ENCODE results near the gene ART3. TPM values are rescaled to one million over a fixed set of nuclear protein-coding genes. Genes with fewer than 3 reads are reported as not detected.

ART3 gene
- not detected in 5 replicates for total RNA-seq (2022; extraction: Qiagen RNA extraction; ENCODE audit: low read depth)

GRCh38 chr4:76074468-76074867 lies at the start of gene ART3:
ART3 (plus strand) TSS chr4:76074709; CDS start chr4:76075890, 1,181 bp downstream.

GRCh38 chr4:76035799-76036380 lies 38.6 kb upstream of the ART3 start, which contains the start of gene CXCL11:
CXCL11 (minus strand) TSS chr4:76036070; CDS start chr4:76035987, 83 bp downstream.

GRCh38 chr4:76148142-76148865 lies 73.8 kb downstream of the ART3 start, which contains the start of gene NUP54:
NUP54 (minus strand) TSS chr4:76148397; CDS start chr4:76148374, 23 bp downstream.

Other genes starting within 250 kb of the ART3 start
- not detected in 5 replicates for gene PPEF2, start 172.3 kb upstream of the ART3 start, total RNA-seq (2022; extraction: Qiagen RNA extraction; ENCODE audit: low read depth)
- gene NAAA, start 133.7 kb upstream of the ART3 start, total RNA-seq (2022; extraction: Qiagen RNA extraction; ENCODE audit: low read depth), result 22.3 to 26.9 TPM (median 23.9 TPM) in 5 replicates
- 14.4 to 18.2 TPM (median 16.9 TPM) in 5 replicates for gene SDAD1, start 83.8 kb upstream of the ART3 start, total RNA-seq (2022; extraction: Qiagen RNA extraction; ENCODE audit: low read depth)
- not detected in 5 replicates for gene CXCL9, start 67.2 kb upstream of the ART3 start, total RNA-seq (2022; extraction: Qiagen RNA extraction; ENCODE audit: low read depth)
- 0.14 to 0.18 TPM (median 0.17 TPM) in 4 of 5 replicates, not detected in the other for gene CXCL10, start 51.2 kb upstream of the ART3 start, total RNA-seq (2022; extraction: Qiagen RNA extraction; ENCODE audit: low read depth)
- 0.10 to 0.30 TPM (median 0.21 TPM) in 4 of 5 replicates, not detected in the other for gene CXCL11, start 38.6 kb upstream of the ART3 start, total RNA-seq (2022; extraction: Qiagen RNA extraction; ENCODE audit: low read depth)
- 28.7 to 43.7 TPM (median 30.7 TPM) in 5 replicates for gene NUP54, start 73.7 kb downstream of the ART3 start, total RNA-seq (2022; extraction: Qiagen RNA extraction; ENCODE audit: low read depth)
- 44.4 to 56.8 TPM (median 54.5 TPM) in 5 replicates for gene SCARB2, start 139.1 kb downstream of the ART3 start, total RNA-seq (2022; extraction: Qiagen RNA extraction; ENCODE audit: low read depth)
- gene FAM47E, start 177.0 kb downstream of the ART3 start, total RNA-seq (2022; extraction: Qiagen RNA extraction; ENCODE audit: low read depth), result 0.13 to 0.59 TPM (median 0.14 TPM) in 3 of 5 replicates, not detected in the others
- gene STBD1, start 232.0 kb downstream of the ART3 start, total RNA-seq (2022; extraction: Qiagen RNA extraction; ENCODE audit: low read depth), result 6.5 to 7.1 TPM (median 6.9 TPM) in 5 replicates